PFSK-1 (cell line): Measurements from ENCODE around the gene MYH9.

Experiments used
- REST ChIP-seq, 2 experiments: IDR thresholded peaks; 2 replicates each; pipeline versions ENCODE4 v1.6.1 to v1.8.0; 2011 to 2012; ENCODE audit warnings: low read depth in 2 of 2, low read length in 2 of 2, control low read depth in 1 of 2, inconsistent platforms in 1 of 2, mild to moderate bottlenecking in 1 of 2, moderate library complexity in 1 of 2; ENCODE audit not compliant: insufficient read depth in 1 of 2
- SIN3A ChIP-seq: IDR thresholded peaks from 2 replicates; pipeline ENCODE4 v1.6.1; 2012; ENCODE audit warnings: mild to moderate bottlenecking, low read length, moderate library complexity, borderline replicate concordance; ENCODE audit not compliant: insufficient read depth
- TAF1 ChIP-seq: IDR thresholded peaks from 2 replicates; pipeline ENCODE4 v1.6.1; 2012; ENCODE audit warnings: low read length, control low read depth, borderline replicate concordance; ENCODE audit not compliant: insufficient read depth

GRCh38 chr22:36343720-36344105 is 44.1 kb downstream of the MYH9 start:
- TF ChIP-seq TAF1 (no peak), REST (IDR thresholded peaks at IDR 0.05; ENCODE audit: insufficient read depth in 1 of 2, low read depth in 2 of 2, low read length in 2 of 2) (no peak), SIN3A (no peak)
